Hepatocyte (in vitro differentiated cells): ENCODE data around the gene ZNF521.

Experiments
- CTCF ChIP-seq: fragments of 200-600 bp; sonication (generic); IDR thresholded peaks from 2 replicates; pipeline ENCODE4 v1.5.1; 2016; ENCODE audit warnings: antibody characterized with exemption, mild to moderate bottlenecking; ENCODE audit not compliant: poor library complexity
- EZH2 ChIP-seq: fragments of 200-600 bp; sonication (generic); IDR thresholded peaks from 2 replicates; pipeline ENCODE4 v1.6.1; 2016; ENCODE audit warnings: antibody characterized with exemption, mild to moderate bottlenecking, borderline replicate concordance
- EZH2phosphoT487 ChIP-seq: fragments of 200-600 bp; sonication (generic); IDR thresholded peaks from one replicate; pipeline ENCODE4 v1.6.1; 2018; ENCODE audit warnings: antibody characterized with exemption, mild to moderate bottlenecking, low read depth, moderate library complexity; ENCODE audit not compliant: unreplicated experiment, severe bottlenecking

GRCh38 chr18:25283781-25284180, 68.2 kb downstream of the ZNF521 start:
- TF ChIP-seq CTCF (no peak), EZH2 (no peak), EZH2phosphoT487 (no peak)
